GM18858 (cell line): ENCODE data around the gene CCDC148.

ENCODE experiments used
- ATAC-seq: cut with Tn5 transposase; IDR thresholded peaks from one replicate; pipeline ENCODE4 v1.9.1; 2021; ENCODE audit not compliant: unreplicated experiment

The CCDC148 gene

GRCh38 chr2:158130832-158131473 lies 325.6 kb downstream of the CCDC148 start:
- no peak for ATAC-seq

- ATAC-seq: no peak
These were observed 327.5 kb downstream of the CCDC148 start for GRCh38 chr2:158129037-158129436.

GRCh38 chr2:158128168-158128973 lies 328.2 kb downstream of the CCDC148 start:
- no peak for ATAC-seq

GRCh38 chr2:158127380-158127804 lies 329.2 kb downstream of the CCDC148 start:
- ATAC-seq: no peak

- ATAC-seq: no peak
These were observed 330.6 kb downstream of the CCDC148 start for GRCh38 chr2:158125756-158126498.

GRCh38 chr2:158124896-158125295 lies 331.7 kb downstream of the CCDC148 start:
- no peak for ATAC-seq
